Small intestine (tissue), 7 donors: ENCODE results near the gene OXNAD1. TPM values are rescaled to one million over a fixed set of nuclear protein-coding genes. Genes with fewer than 3 reads are reported as not detected.

Experiments
- DNase-seq, 2 donors: peaks; one replicate each; pipeline versions ENCODE4 v3.0.0 to v3.0.0-alpha.2; 2013
- FAIRE-seq: peaks from 2 replicates; lab custom pipeline; 2012; peaks lifted over from hg19 to GRCh38; lab: Jason Lieb, UNC
- H3K27ac ChIP-seq, 3 donors: one replicate each; pipeline ENCODE4 v1.5.1; 2013; ENCODE audit warnings: low read length in 2 of 3, mild to moderate bottlenecking in 2 of 3, control low read depth in 1 of 3, inconsistent platforms in 1 of 3, low read depth in 1 of 3, moderate library complexity in 1 of 3
- H3K27me3 ChIP-seq, 3 donors: one replicate each; pipeline ENCODE4 v1.6.1; 2013; ENCODE audit warnings: low read length in 3 of 3, inconsistent platforms in 1 of 3; ENCODE audit not compliant: control insufficient read depth in 3 of 3, insufficient read depth in 3 of 3
- H3K36me3 ChIP-seq, 3 donors: one replicate each; pipeline ENCODE4 v1.6.1; 2013; ENCODE audit warnings: low read length in 3 of 3, inconsistent platforms in 1 of 3, low read depth in 1 of 3, mild to moderate bottlenecking in 1 of 3, moderate library complexity in 1 of 3; ENCODE audit not compliant: control insufficient read depth in 3 of 3, insufficient read depth in 2 of 3
- H3K4me1 ChIP-seq, 3 donors: one replicate each; pipeline ENCODE4 v1.6.1; 2013; ENCODE audit warnings: low read length in 2 of 3, inconsistent platforms in 1 of 3, low read depth in 1 of 3, mild to moderate bottlenecking in 1 of 3, moderate library complexity in 1 of 3; ENCODE audit not compliant: control insufficient read depth in 3 of 3, insufficient read depth in 2 of 3
- H3K4me3 ChIP-seq, 3 donors: one replicate each; pipeline ENCODE4 v1.5.1; 2013; ENCODE audit warnings: low read length in 3 of 3, control low read depth in 1 of 3, inconsistent platforms in 1 of 3, low read depth in 1 of 3, mild to moderate bottlenecking in 1 of 3, moderate library complexity in 1 of 3
- H3K9me3 ChIP-seq, 2 donors: one replicate each; pipeline ENCODE4 v1.6.1; 2013; ENCODE audit warnings: low read depth in 1 of 2, low read length in 1 of 2; ENCODE audit not compliant: control insufficient read depth in 2 of 2, insufficient read depth in 1 of 2
- WGBS, 3 donors: extraction: QIAGEN DNeasy Blood & Tissue Kit; methylation state at CpG; one replicate each; pipeline ENCODE4 v1.1.7; 2013; 5-methylcytosine and 5-hydroxymethylcytosine counted together
- polyA plus RNA-seq, 4 donors: library from polyadenylated mRNA; stranded (reverse) in 3 of 4; unstranded in 1 of 4; fragments of 200-250 nt in 3 of 4; fragments of 120-200 nt in 1 of 4; gene quantifications; one replicate each; pipeline versions ENCODE4 v1.2.1 to v1.2.3, GENCODE V29; 2013
- donor health status: healthy with polysubstance abuse.
- donor health status: control.
- donor health status: control.
- donor health status: Bipolar disorder and iron deficiency.
- donor health status: healthy.

Gene OXNAD1
- polyA plus RNA-seq, 4 donors, result 15.3 to 28.4 (median 18.3) TPM

GRCh38 chr3:16240229-16241023, 24.6 kb upstream of the OXNAD1 start:
- Histone ChIP-seq H3K4me1 (no peaks in the 10 kb centered on the region), H3K9me3 (no peaks in the 10 kb centered on the region), H3K27me3 (no peaks in the 10 kb centered on the region), H3K36me3 (no peaks in the 10 kb centered on the region), H3K27ac (no peak overlapping the region), H3K4me3 (no peak overlapping the region)
- 60 to 67% (median 64%) methylated on average over 6 of the region's 6 CpGs for WGBS, 3 donors
- FAIRE-seq (no peak), DNase-seq (no peak)

- Histone ChIP-seq H3K27ac (no peak overlapping the region), H3K27me3 (no peaks in the 10 kb centered on the region)
- FAIRE-seq, result no peak
Observed at GRCh38 chr3:16241225-16241624, 23.8 kb upstream of the OXNAD1 start.

DNA sequence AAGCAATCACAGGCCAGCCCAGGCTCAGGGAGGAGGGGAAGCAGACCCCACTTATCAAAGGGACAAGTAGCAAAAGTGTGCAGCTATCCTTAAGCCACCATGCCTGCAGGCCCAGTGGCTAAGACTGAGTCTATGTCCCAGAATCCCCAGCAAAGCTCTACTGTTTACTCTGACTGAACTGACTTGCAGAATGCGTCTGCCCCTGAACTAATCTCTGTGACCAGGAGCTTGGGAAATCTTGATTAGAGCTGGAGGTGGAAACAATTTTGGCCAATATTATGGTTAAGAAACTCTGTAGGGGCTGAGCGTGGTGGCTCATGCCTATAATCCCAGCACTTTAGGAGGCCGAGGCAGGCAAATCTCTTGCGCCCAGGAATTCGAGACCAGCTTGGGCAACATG, 22.8 kb upstream of the OXNAD1 start:
- WGBS, 3 donors, result 89 to 96% (median 95%) methylated on average over 5 of the region's 5 CpGs
- H3K4me3 ChIP-seq, result no peak overlapping the region
- DNase-seq (no peak), FAIRE-seq (no peak)
- no peaks in the 10 kb centered on the region for H3K27me3 ChIP-seq
- H3K27ac ChIP-seq, result no peak overlapping the region
- no peaks in the 10 kb centered on the region for H3K36me3 ChIP-seq
- H3K4me1 ChIP-seq, result no peaks in the 10 kb centered on the region
- no peaks in the 10 kb centered on the region for H3K9me3 ChIP-seq

More at GRCh38 chr3:16241225-16241624, 23.8 kb upstream of the OXNAD1 start:
- Histone ChIP-seq H3K9me3 (no peaks in the 10 kb centered on the region), H3K36me3 (no peaks in the 10 kb centered on the region), H3K4me3 (no peak overlapping the region), H3K4me1 (no peaks in the 10 kb centered on the region)
- DNase-seq, result no peak
- WGBS, 3 donors, result 92 to 95% (median 94%) methylated on average over 5 of the region's 5 CpGs

DNA sequence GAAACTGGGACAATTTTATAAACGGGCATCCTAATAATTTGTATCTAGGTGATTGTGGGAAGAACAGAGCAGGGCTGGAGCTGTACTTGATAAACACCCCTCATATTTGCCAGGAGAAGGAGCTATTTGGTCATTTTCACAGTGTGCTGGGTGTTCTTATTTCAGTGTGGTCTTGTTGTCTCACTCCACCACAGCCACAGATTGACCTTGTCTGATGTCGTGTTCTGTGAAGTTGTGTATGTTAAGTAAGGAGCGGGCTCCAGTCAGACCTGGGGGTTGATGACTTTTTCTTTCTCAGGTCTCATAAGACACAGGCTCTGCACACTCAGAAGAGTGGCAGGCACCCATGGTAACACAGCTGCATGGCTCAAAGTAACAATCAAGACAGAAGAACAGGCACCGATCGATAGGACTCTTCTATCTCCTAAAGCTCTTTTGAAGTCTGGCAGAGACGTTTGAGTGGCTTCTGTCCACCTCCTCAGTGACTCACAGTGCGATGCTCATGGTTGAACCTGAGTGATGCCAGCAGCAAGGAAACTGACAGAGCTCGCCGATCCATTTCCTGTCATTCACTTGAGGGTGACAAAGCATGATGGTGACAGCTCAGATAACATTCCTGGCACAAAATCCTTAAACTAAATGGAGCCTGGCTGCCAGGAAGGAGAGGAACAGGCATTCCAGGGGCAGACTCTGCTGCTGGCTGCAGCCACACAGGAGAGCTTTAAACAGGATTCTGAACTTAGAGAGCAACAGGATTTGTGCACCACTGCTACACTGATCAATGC, 21.1 kb upstream of the OXNAD1 start:
- Histone ChIP-seq H3K4me3 (no peak overlapping the region), H3K9me3 (no peaks in the 10 kb centered on the region), H3K27ac (no peak overlapping the region), H3K27me3 (no peaks in the 10 kb centered on the region), H3K4me1 (no peaks in the 10 kb centered on the region), H3K36me3 (no peaks in the 10 kb centered on the region)
- 67 to 74% (median 72%) methylated on average over 9 of the region's 9 CpGs for WGBS, 3 donors
- no peak for FAIRE-seq
- no peak for DNase-seq

GRCh38 chr3:16245609-16246008, 19.4 kb upstream of the OXNAD1 start:
- no peak overlapping the region for H3K27ac ChIP-seq
- FAIRE-seq (no peak), DNase-seq (no peak)
- H3K9me3 ChIP-seq, result no peaks in the 10 kb centered on the region
- H3K4me3 ChIP-seq, result no peak overlapping the region
- H3K27me3 ChIP-seq, result no peaks in the 10 kb centered on the region
- peaks cover 0 to 7% (median 0%) of the 10 kb centered on the region in 3 donors for H3K4me1 ChIP-seq
- WGBS, 3 donors, result 93 to 97% (median 93%) methylated on average over 3 of the region's 3 CpGs
- H3K36me3 ChIP-seq, result no peaks in the 10 kb centered on the region

DNA sequence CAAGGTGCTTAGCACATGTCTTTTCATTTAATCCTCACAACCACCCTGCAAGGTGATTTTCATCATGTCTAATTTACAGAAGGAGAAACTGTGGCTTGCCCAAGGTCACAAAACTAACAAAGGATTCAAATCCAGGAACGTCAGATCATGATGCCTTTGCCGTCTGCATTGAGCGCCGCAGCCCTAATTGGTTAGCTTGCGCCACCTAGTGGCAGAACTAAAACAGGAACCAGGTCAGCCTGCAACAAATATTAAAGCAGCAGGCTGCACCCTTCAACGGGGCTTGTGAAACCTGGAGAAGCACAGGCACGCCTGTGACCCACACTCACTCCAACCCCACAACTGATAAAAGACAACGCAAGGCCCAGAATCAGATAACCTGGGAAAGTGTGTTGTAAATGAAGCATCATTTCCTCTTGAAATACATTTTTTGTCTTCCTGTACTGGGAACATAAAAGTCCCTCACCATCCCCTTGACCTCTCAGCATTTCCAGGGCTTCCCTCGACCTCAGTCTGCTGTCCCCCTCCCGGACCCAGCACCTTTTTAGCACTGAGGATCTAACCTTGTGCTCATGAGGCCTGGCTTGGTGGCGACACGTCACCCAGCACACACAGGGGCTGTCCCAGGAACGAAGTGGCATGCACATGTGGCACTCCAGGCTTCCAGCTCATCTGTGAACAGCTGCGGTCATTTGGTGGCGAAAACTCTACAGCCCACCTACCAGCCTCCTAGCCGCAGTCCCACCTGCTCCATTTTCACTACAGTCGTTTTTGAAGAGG, 17.5 kb upstream of the OXNAD1 start:
- Histone ChIP-seq H3K27ac (no peak overlapping the region), H3K27me3 (no peaks in the 10 kb centered on the region), H3K4me1 (peaks cover 0 to 18% (median 5%) of the 10 kb centered on the region in 3 donors), H3K4me3 (no peak overlapping the region), H3K9me3 (no peaks in the 10 kb centered on the region), H3K36me3 (no peaks in the 10 kb centered on the region)
- FAIRE-seq (no peak), DNase-seq (peak; percentile 81 to 87)
- WGBS, 3 donors, result 29 to 32% (median 32%) methylated on average over 17 of the region's 17 CpGs

DNA sequence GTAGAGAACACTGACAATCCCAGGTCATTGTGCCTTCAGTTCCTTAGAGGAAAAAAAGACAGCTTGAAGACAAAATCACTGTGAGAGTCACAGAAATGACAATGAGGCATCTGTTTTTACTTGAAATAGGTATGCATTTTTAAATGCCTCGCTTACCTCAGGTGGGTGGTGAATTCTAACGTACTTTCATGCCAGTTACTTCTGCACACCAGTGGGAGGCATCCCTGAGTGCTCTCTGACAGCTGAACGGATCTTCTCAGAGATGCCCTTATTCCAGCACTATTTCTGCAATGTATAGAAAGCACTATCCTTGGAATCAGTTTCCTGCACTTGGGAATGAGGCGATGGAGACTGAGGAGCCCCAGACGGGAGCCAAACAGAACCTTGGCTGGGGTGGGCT, 16.5 kb upstream of the OXNAD1 start:
- no peak for DNase-seq
- WGBS, 3 donors, result 86 to 91% (median 89%) methylated on average over 5 of the region's 5 CpGs
- no peak overlapping the region for H3K27ac ChIP-seq
- FAIRE-seq, result no peak
- H3K4me3 ChIP-seq, result no peak overlapping the region
- peaks cover 0 to 26% (median 7%) of the 10 kb centered on the region in 3 donors for H3K4me1 ChIP-seq
- H3K9me3 ChIP-seq, result peaks cover 0 to 2% of the 10 kb centered on the region in 2 donors
- H3K36me3 ChIP-seq, result no peaks in the 10 kb centered on the region
- H3K27me3 ChIP-seq, result no peaks in the 10 kb centered on the region

- peak overlapping the region in 1 of 3 donors; percentile 53 for H3K27ac ChIP-seq
- peaks cover 0 to 27% (median 7%) of the 10 kb centered on the region in 3 donors for H3K4me1 ChIP-seq
- H3K27me3 ChIP-seq, result no peaks in the 10 kb centered on the region
- no peak overlapping the region for H3K4me3 ChIP-seq
- DNase-seq, result peak in 1 of 2 donors; percentile 31
- H3K36me3 ChIP-seq, result no peaks in the 10 kb centered on the region
- FAIRE-seq, result no peak
- H3K9me3 ChIP-seq, result peaks cover 0 to 2% of the 10 kb centered on the region in 2 donors
- WGBS, 3 donors, result 46 to 71% (median 62%) methylated on average over 3 of the region's 3 CpGs
Observed at GRCh38 chr3:16249336-16249735, 15.7 kb upstream of the OXNAD1 start.
